Keratinocyte (primary cell): ENCODE results near the gene NAA80. TPM values are rescaled to one million over a fixed set of nuclear protein-coding genes. Genes with fewer than 3 reads are reported as not detected.

Source experiments
- DNase-seq: peaks from one replicate; pipeline ENCODE4 v3.0.0-alpha.2; 2011; ENCODE audit warnings: low read depth, missing footprints, low spot score
- FAIRE-seq: peaks from 2 replicates; lab custom pipeline; 2011; peaks lifted over from hg19 to GRCh38; lab: Jason Lieb, UNC
- H2AFZ ChIP-seq: 2 replicates; pipeline ENCODE4 v1.6.0; 2012; ENCODE audit warnings: low read length, control low read depth, inconsistent platforms; ENCODE audit not compliant: control insufficient read depth
- H3K27ac ChIP-seq: 2 replicates; pipeline ENCODE4 v1.5.1; 2011; ENCODE audit warnings: low read length; ENCODE audit not compliant: control insufficient read depth, insufficient read depth
- H3K27me3 ChIP-seq: 3 replicates; pipeline ENCODE4 v1.6.0; 2011; ENCODE audit warnings: low read length; ENCODE audit not compliant: control insufficient read depth, insufficient read depth; ENCODE audit errors: extremely low read depth
- H3K36me3 ChIP-seq, 2 experiments: 2 replicates in 1 of 2; 3 replicates in 1 of 2; pipeline ENCODE4 v1.5.1; 2011; ENCODE audit warnings: low read length in 2 of 2, mild to moderate bottlenecking in 1 of 2; ENCODE audit not compliant: control insufficient read depth in 2 of 2, insufficient read depth in 2 of 2; ENCODE audit errors: extremely low read depth in 1 of 2
- H3K4me1 ChIP-seq: 3 replicates; pipeline ENCODE4 v1.5.1; 2011; ENCODE audit warnings: low read length; ENCODE audit not compliant: control insufficient read depth, insufficient read depth; ENCODE audit errors: extremely low read depth
- H3K4me2 ChIP-seq: 3 replicates; pipeline ENCODE4 v1.6.0; 2011; ENCODE audit warnings: low read depth, low read length; ENCODE audit not compliant: control insufficient read depth, insufficient read depth; ENCODE audit errors: extremely low read depth
- H3K4me3 ChIP-seq, 3 experiments: fragments of 200-600 bp in 1 of 3; sonication (generic) in 1 of 3; 2 replicates in 2 of 3; 3 replicates in 1 of 3; pipeline ENCODE4 v1.5.1; 2011 to 2016; ENCODE audit warnings: low read length in 3 of 3, mild to moderate bottlenecking in 3 of 3, control low read depth in 2 of 3, inconsistent platforms in 1 of 3, low read depth in 1 of 3, mixed read lengths in 1 of 3, mixed run types in 1 of 3, moderate library complexity in 1 of 3; ENCODE audit not compliant: control insufficient read depth in 2 of 3, insufficient read depth in 2 of 3; ENCODE audit errors: extremely low read depth in 1 of 3
- H3K79me2 ChIP-seq: 2 replicates; pipeline ENCODE4 v1.6.0; 2012; ENCODE audit warnings: low read length; ENCODE audit not compliant: control insufficient read depth, insufficient read depth
- H3K9ac ChIP-seq: 3 replicates; pipeline ENCODE4 v1.6.0; 2011; ENCODE audit warnings: low read length; ENCODE audit not compliant: control insufficient read depth, insufficient read depth; ENCODE audit errors: extremely low read depth
- H3K9me1 ChIP-seq: 3 replicates; pipeline ENCODE4 v1.6.0; 2011; ENCODE audit warnings: low read length; ENCODE audit not compliant: control insufficient read depth, insufficient read depth; ENCODE audit errors: extremely low read depth
- H3K9me3 ChIP-seq: 2 replicates; pipeline ENCODE4 v1.5.1; 2012; ENCODE audit warnings: low read depth, low read length; ENCODE audit not compliant: control insufficient read depth
- H4K20me1 ChIP-seq: 3 replicates; pipeline ENCODE4 v1.6.0; 2011; ENCODE audit warnings: low read length; ENCODE audit not compliant: control insufficient read depth, insufficient read depth; ENCODE audit errors: extremely low read depth
- EZH2 ChIP-seq: IDR thresholded peaks from one replicate; pipeline ENCODE4 v1.6.1; 2012; ENCODE audit warnings: inconsistent platforms, mild to moderate bottlenecking, low read length, moderate library complexity
- dilution Hi-C: fragments of 300-500 bp; cut with MboI; formaldehyde crosslinking; loops from one replicate; pipeline ENCODE4 v1.7.0; 2020; ENCODE audit warnings: low sequenced_read_pairs; ENCODE audit not compliant: extremely low pct_ligation_motif_present
- polyA plus RNA-seq, 5 experiments: library from polyadenylated mRNA; depleted of rRNA in 3 of 5; stranded (reverse) in 3 of 5; stranded (forward) in 1 of 5; unstranded in 1 of 5; fragments of >200 nt; gene quantifications; 1 replicate in 1 of 5; 2 replicates in 3 of 5; 3 replicates in 1 of 5; pipeline versions ENCODE4 v1.2.1 to v1.2.3, GENCODE V29; 2011 to 2012; ENCODE audit warnings: missing spikeins in 2 of 5, low read depth in 1 of 5, low replicate concordance in 1 of 5
- TF ChIP-seq, protein P1 (sequence below), 3 experiments: IDR thresholded peaks in 1 of 3; conservative IDR thresholded peaks in 1 of 3; optimal IDR thresholded peaks in 1 of 3; 2 replicates in 2 of 3; 3 replicates in 1 of 3; pipeline versions ENCODE3 to v1.5.1; 2011; ENCODE audit warnings: low read length in 3 of 3, mild to moderate bottlenecking in 3 of 3, moderate library complexity in 2 of 3, control low read depth in 1 of 3, inconsistent platforms in 1 of 3; ENCODE audit not compliant: insufficient read depth in 2 of 3; ENCODE audit errors: extremely low read depth in 1 of 3

The NAA80 gene
- polyA plus RNA-seq, 1 donor (not counting 4 experiments of a cell fraction or from before 2014, with no cell fraction given): 6.1 TPM

DNA sequence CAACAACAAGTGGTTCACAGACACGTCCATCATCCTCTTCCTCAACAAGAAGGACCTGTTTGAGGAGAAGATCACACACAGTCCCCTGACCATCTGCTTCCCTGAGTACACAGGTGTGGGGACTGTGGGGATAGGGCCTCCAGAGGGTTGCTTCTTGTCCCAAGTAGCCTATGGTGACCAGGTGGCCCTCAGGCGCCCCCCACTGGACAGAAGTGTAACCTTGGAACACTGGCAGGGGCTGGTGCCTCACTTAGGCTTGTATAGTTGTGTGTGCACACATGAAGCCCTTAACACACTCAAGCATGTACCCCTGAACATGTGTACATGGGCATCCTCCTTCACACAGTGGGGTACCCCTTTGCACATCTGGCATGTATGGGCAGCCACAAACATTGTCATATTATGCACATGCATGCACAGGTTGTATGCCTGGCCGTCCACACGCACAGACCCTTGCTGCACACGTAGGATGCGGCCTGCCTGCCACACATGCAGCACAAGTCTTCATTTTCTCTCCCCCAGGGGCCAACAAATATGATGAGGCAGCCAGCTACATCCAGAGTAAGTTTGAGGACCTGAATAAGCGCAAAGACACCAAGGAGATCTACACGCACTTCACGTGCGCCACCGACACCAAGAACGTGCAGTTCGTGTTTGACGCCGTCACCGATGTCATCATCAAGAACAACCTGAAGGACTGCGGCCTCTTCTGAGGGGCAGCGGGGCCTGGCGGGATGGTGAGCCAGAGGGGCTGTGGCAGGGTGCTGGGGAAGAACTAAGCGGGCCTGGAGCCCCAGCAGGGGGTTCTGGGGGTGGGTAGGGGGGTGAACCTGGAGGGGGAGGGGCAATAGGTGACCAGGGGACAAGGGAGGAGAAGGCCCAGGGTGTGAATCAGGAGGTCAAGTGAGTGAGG is 42.0 kb downstream of the NAA80 start:
- no peaks in the 10 kb centered on the region for H3K27me3 ChIP-seq
- DNase-seq: no peak
- no peak overlapping the region for H3K4me3 ChIP-seq
- no peak overlapping the region for H3K9ac ChIP-seq
- H3K9me1 ChIP-seq: no peaks in the 10 kb centered on the region
- no peak overlapping the region for H3K4me2 ChIP-seq
- H2AFZ ChIP-seq: no peak overlapping the region
- no peak for TF ChIP-seq EZH2
- TF ChIP-seq, protein P1, sequence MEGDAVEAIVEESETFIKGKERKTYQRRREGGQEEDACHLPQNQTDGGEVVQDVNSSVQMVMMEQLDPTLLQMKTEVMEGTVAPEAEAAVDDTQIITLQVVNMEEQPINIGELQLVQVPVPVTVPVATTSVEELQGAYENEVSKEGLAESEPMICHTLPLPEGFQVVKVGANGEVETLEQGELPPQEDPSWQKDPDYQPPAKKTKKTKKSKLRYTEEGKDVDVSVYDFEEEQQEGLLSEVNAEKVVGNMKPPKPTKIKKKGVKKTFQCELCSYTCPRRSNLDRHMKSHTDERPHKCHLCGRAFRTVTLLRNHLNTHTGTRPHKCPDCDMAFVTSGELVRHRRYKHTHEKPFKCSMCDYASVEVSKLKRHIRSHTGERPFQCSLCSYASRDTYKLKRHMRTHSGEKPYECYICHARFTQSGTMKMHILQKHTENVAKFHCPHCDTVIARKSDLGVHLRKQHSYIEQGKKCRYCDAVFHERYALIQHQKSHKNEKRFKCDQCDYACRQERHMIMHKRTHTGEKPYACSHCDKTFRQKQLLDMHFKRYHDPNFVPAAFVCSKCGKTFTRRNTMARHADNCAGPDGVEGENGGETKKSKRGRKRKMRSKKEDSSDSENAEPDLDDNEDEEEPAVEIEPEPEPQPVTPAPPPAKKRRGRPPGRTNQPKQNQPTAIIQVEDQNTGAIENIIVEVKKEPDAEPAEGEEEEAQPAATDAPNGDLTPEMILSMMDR (optimal IDR thresholded peaks at IDR 0.05 in 1 of 3, IDR thresholded peaks at IDR 0.05 in 1 of 3, conservative IDR thresholded peaks at IDR 0.05 in 1 of 3; ENCODE audit: extremely low read depth in 1 of 3, insufficient read depth in 2 of 3, low read length in 3 of 3): peak in 2 of 3 experiments; percentile 49 to 63
- H3K79me2 ChIP-seq: peaks cover 10% of the 10 kb centered on the region
- H3K9me3 ChIP-seq: no peaks in the 10 kb centered on the region
- dilution Hi-C loops: no loop called here
- H3K27ac ChIP-seq: no peak overlapping the region
- peaks cover 30% of the 10 kb centered on the region for H3K4me1 ChIP-seq
- no peaks in the 10 kb centered on the region for H4K20me1 ChIP-seq
- H3K36me3 ChIP-seq: peaks cover 23 to 33% of the 10 kb centered on the region in 2 experiments
- FAIRE-seq: no peak

DNA sequence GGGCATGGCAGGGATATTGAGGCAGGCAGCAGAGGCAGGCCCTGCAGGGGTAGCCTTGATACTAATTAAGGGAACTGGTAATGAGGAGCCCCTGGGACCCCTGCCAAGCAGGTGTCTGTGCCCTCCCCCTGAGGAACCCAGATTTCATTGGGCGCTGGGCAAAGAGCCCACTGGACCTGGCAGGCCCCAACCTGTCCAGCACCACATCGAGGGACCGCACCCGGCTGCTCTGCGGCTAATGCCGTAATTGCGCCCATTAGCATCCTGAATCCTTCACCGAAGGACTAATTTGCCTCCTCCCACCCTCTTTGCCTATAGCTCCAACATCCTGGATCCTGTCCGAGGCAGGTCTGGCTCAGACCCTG is 44.0 kb downstream of the NAA80 start:
- peaks cover 3% of the 10 kb centered on the region for H3K9me1 ChIP-seq
- no peak for DNase-seq

More for the DNA sequence above, 44.0 kb downstream of the NAA80 start:
- FAIRE-seq: peak; percentile 63
- H3K79me2 ChIP-seq: peaks cover 27% of the 10 kb centered on the region
- peaks cover 9% of the 10 kb centered on the region for H4K20me1 ChIP-seq
- H3K4me1 ChIP-seq: peaks cover 38% of the 10 kb centered on the region
- no peaks in the 10 kb centered on the region for H3K27me3 ChIP-seq
- H3K4me3 ChIP-seq: no peak overlapping the region
- dilution Hi-C loops: no loop called here
- no peak for TF ChIP-seq EZH2
- TF ChIP-seq, protein P1 (optimal IDR thresholded peaks at IDR 0.05 in 1 of 3, IDR thresholded peaks at IDR 0.05 in 1 of 3, conservative IDR thresholded peaks at IDR 0.05 in 1 of 3; ENCODE audit: extremely low read depth in 1 of 3, insufficient read depth in 2 of 3, low read length in 3 of 3): no peak
- no peaks in the 10 kb centered on the region for H3K9me3 ChIP-seq
- H3K36me3 ChIP-seq: peaks cover 26 to 38% of the 10 kb centered on the region in 2 experiments
- peak overlapping the region; percentile 46 for H3K9ac ChIP-seq
- H3K27ac ChIP-seq: peak overlapping the region; percentile 71
- H2AFZ ChIP-seq: no peak overlapping the region
- peak overlapping the region; percentile 7 for H3K4me2 ChIP-seq
